Activated CD8-positive, alpha-beta memory T cell treated with anti-CD3 and anti-CD28 coated beads for 4 hours (primary cell): Measurements from ENCODE around the gene LYPD6B.

Experiments used
- DNase-seq, 2 donors: peaks; one replicate each; pipeline ENCODE4 v3.0.0-alpha.2; 2020; ENCODE audit warnings: low read depth in 2 of 2

The LYPD6B gene

GRCh38 chr2:149038442-149039212, at the start of gene LYPD6B:
Gene LYPD6B, plus strand, starts transcription at chr2:149038699. Its CDS starts 92,250 bp downstream, at chr2:149130949.
- no peak for DNase-seq

- no peak for DNase-seq
Measured at GRCh38 chr2:148989882-148990493, 48.5 kb upstream of the LYPD6B start.

- no peak for DNase-seq
Measured at GRCh38 chr2:148990968-148991367, 47.5 kb upstream of the LYPD6B start.

GRCh38 chr2:148992448-148992847, 46.1 kb upstream of the LYPD6B start:
- DNase-seq, result no peak

GRCh38 chr2:148993351-148993750, 45.1 kb upstream of the LYPD6B start:
- no peak for DNase-seq

GRCh38 chr2:148994341-148994740, 44.2 kb upstream of the LYPD6B start:
- no peak for DNase-seq

GRCh38 chr2:148996805-148997204, 41.7 kb upstream of the LYPD6B start:
- no peak for DNase-seq

- DNase-seq, result no peak
Measured at GRCh38 chr2:148998165-148998830, 40.2 kb upstream of the LYPD6B start.

- no peak for DNase-seq
Measured at GRCh38 chr2:148998831-148999200, 39.7 kb upstream of the LYPD6B start.

- no peak for DNase-seq
Measured at GRCh38 chr2:148999451-148999921, 39.0 kb upstream of the LYPD6B start.

GRCh38 chr2:149000158-149000938, 38.2 kb upstream of the LYPD6B start:
- DNase-seq, result no peak

GRCh38 chr2:149001496-149001895, 37.0 kb upstream of the LYPD6B start:
- no peak for DNase-seq

GRCh38 chr2:149002378-149002890, 36.1 kb upstream of the LYPD6B start:
- DNase-seq, result no peak

- DNase-seq, result no peak
Measured at GRCh38 chr2:149002891-149003740, 35.4 kb upstream of the LYPD6B start.

GRCh38 chr2:149004836-149005235, 33.7 kb upstream of the LYPD6B start:
- DNase-seq, result no peak

- DNase-seq, result no peak
Measured at GRCh38 chr2:149005471-149006077, 32.9 kb upstream of the LYPD6B start.

GRCh38 chr2:149006883-149007543, 31.5 kb upstream of the LYPD6B start:
- no peak for DNase-seq

- DNase-seq, result no peak
Measured at GRCh38 chr2:149008381-149008780, 30.1 kb upstream of the LYPD6B start.

GRCh38 chr2:149009576-149010461, 28.7 kb upstream of the LYPD6B start:
- DNase-seq, result no peak
